ENCODE results near the gene SZT2.
"Not testable (repeated sequence)": the region's sequence is repeated elsewhere in the genome, so short reads cannot be mapped to it uniquely, and the experiment has no call there.

SZT2 gene

GRCh38 chr1:43492826-43493225 lies 103.1 kb downstream of the SZT2 start:
- no peak for DNase-seq (ENCODE audit: low spot score)

- DNase-seq (ENCODE audit: low spot score), result no peak
These were observed 104.2 kb downstream of the SZT2 start for GRCh38 chr1:43493661-43494450.

DNA sequence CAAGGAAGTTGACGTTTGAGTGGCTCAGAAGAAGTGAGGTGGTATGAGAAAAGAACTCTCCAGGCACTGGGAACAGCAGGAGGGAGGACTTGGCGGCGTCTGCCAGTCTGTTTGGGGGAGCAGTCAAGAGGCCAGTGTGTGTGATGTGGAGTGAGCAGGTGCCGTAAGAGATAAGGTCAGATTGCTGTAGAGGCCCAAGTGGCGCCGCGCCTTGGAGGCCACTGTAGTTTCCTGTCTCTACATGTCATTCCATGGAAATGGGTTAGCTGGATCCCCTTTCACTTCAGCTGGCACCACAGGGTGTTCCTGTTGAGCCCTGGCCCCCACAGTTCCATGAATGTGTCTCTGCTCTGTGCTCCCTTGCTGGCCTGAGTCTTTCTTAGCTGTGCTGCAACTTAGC lies 105.5 kb downstream of the SZT2 start:
- no peak for DNase-seq (ENCODE audit: low spot score)

GRCh38 chr1:43499898-43500297 lies 110.2 kb downstream of the SZT2 start:
- DNase-seq (ENCODE audit: low spot score), result no peak

DNA sequence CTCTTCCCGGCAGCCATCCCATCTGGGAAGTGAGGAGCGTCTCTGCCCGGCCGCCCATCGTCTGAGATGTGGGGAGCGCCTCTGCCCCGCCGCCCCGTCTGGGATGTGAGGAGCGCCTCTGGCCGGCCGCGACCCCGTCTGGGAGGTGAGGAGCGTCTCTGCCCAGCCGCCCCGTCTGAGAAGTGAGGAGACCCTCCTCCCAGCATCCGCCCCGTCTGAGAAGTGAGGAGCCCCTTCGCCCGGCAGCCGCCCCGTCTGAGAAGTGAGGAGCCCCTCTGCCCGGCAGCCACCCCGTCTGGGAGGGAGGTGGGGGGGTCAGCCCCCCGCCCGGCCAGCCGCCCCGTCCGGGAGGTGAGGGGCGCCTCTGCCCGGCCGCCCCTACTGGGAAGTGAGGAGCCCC lies 112.1 kb downstream of the SZT2 start:
- not testable (repeated sequence) for DNase-seq (ENCODE audit: low spot score)

DNA sequence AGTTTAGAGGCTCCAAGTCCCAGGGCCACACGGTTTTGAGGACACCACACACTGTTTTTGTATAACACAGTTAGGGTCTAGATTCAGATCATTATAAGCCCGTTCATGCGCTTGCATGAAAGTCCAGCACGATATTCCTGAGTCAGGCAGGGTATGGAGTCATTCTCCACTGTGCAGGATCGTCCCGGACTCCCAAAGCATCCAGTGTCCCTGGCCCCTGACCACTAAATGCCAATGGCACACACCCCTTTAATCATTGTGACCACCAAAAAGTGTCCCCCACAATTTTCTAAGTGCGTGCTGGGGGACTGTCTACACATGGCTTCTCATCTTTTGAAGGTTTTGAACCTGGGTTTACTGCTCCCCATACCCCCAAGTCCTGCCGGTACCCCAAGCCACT lies 113.8 kb downstream of the SZT2 start:
- no peak for DNase-seq (ENCODE audit: low spot score)
